ENCODE data around the gene CACNA1S.

- TF ChIP-seq CTCF (IDR thresholded peaks at IDR 0.05; ENCODE audit: low read length): no peak
- no peak for TF ChIP-seq EZH2 (IDR thresholded peaks at IDR 0.05; ENCODE audit: borderline replicate concordance, low read length)
Measured at GRCh38 chr1:201051399-201051798, 60.8 kb downstream of the CACNA1S start.
